OCI-LY1 (cell line): ENCODE results near the gene MRPL28.

ENCODE experiments used
- H2AFZ ChIP-seq: fragments of 200-600 bp; sonication (generic), shearing (Covaris generic); 2 replicates; pipeline ENCODE4 v1.6.0; 2014; ENCODE audit warnings: antibody characterized with exemption, mild to moderate bottlenecking, low read length
- H3F3A ChIP-seq: fragments of 200-600 bp; sonication (generic), shearing (Covaris generic); 2 replicates; pipeline ENCODE4 v1.6.0; 2014; ENCODE audit warnings: mild to moderate bottlenecking, antibody characterized with exemption, low read length, moderate library complexity; ENCODE audit not compliant: insufficient read depth
- H3K27ac ChIP-seq: fragments of 200-600 bp; sonication (generic); 2 replicates; pipeline ENCODE4 v1.5.1; 2014; ENCODE audit warnings: low read length, mixed run types, mild to moderate bottlenecking, low read depth; ENCODE audit not compliant: poor library complexity, severe bottlenecking
- H3K27me3 ChIP-seq: fragments of 200-600 bp; sonication (generic); 2 replicates; pipeline ENCODE4 v1.6.0; 2014; ENCODE audit warnings: antibody characterized with exemption, mild to moderate bottlenecking, low read length, moderate library complexity; ENCODE audit not compliant: insufficient read depth
- H3K36me3 ChIP-seq: fragments of 200-600 bp; sonication (generic); 2 replicates; pipeline ENCODE4 v1.6.1; 2014; ENCODE audit warnings: mild to moderate bottlenecking, antibody characterized with exemption, low read length, moderate library complexity, mixed read lengths; ENCODE audit not compliant: insufficient read depth
- H3K4me1 ChIP-seq: fragments of 200-600 bp; sonication (generic); 2 replicates; pipeline ENCODE4 v1.5.1; 2014; ENCODE audit warnings: mild to moderate bottlenecking, low read length, moderate library complexity; ENCODE audit not compliant: insufficient read depth, severe bottlenecking
- H3K4me2 ChIP-seq: fragments of 200-600 bp; sonication (generic), shearing (Covaris generic); 2 replicates; pipeline ENCODE4 v1.6.1; 2014; ENCODE audit warnings: low read length
- H3K4me3 ChIP-seq: fragments of 200-600 bp; sonication (generic); 2 replicates; pipeline ENCODE4 v1.5.1; 2014; ENCODE audit warnings: low read length, low read depth, mild to moderate bottlenecking, mixed read lengths; ENCODE audit not compliant: poor library complexity, severe bottlenecking
- H3K79me2 ChIP-seq: fragments of 200-600 bp; shearing (Covaris generic); 2 replicates; pipeline ENCODE4 v1.6.1; 2016; ENCODE audit warnings: mixed run types, low read length, mixed read lengths; ENCODE audit not compliant: insufficient read depth
- H3K9ac ChIP-seq: fragments of 200-600 bp; sonication (generic), shearing (Covaris generic); 2 replicates; pipeline ENCODE4 v1.6.1; 2014; ENCODE audit warnings: mild to moderate bottlenecking, low read length, mixed read lengths
- H3K9me2 ChIP-seq: fragments of 200-600 bp; sonication (generic), shearing (Covaris generic); 2 replicates; pipeline ENCODE4 v1.6.1; 2014; ENCODE audit warnings: low read depth, mild to moderate bottlenecking, low read length, mixed read lengths
- H3K9me3 ChIP-seq: fragments of 200-600 bp; shearing (Covaris generic); 2 replicates; pipeline ENCODE4 v1.6.1; 2014; ENCODE audit warnings: low read length, mixed read lengths
- H4K20me1 ChIP-seq: fragments of 200-600 bp; sonication (generic), shearing (Covaris generic); 2 replicates; pipeline ENCODE4 v1.6.0; 2016; ENCODE audit warnings: mild to moderate bottlenecking, low read length; ENCODE audit not compliant: insufficient read depth
- EZH2 ChIP-seq: fragments of 200-600 bp; sonication (generic), shearing (Covaris generic); IDR thresholded peaks from 2 replicates; pipeline ENCODE4 v1.8.0; 2017; ENCODE audit warnings: borderline replicate concordance, mixed run types, mild to moderate bottlenecking, antibody characterized with exemption, low read length, moderate library complexity, mixed read lengths
- TF ChIP-seq, protein P1 (sequence below): fragments of 200-600 bp; sonication (generic), shearing (Covaris generic); IDR thresholded peaks from 2 replicates; pipeline ENCODE4 v1.5.1; 2017; ENCODE audit warnings: mild to moderate bottlenecking, antibody characterized with exemption, low read length, moderate library complexity, mixed read lengths

The MRPL28 gene

DNA sequence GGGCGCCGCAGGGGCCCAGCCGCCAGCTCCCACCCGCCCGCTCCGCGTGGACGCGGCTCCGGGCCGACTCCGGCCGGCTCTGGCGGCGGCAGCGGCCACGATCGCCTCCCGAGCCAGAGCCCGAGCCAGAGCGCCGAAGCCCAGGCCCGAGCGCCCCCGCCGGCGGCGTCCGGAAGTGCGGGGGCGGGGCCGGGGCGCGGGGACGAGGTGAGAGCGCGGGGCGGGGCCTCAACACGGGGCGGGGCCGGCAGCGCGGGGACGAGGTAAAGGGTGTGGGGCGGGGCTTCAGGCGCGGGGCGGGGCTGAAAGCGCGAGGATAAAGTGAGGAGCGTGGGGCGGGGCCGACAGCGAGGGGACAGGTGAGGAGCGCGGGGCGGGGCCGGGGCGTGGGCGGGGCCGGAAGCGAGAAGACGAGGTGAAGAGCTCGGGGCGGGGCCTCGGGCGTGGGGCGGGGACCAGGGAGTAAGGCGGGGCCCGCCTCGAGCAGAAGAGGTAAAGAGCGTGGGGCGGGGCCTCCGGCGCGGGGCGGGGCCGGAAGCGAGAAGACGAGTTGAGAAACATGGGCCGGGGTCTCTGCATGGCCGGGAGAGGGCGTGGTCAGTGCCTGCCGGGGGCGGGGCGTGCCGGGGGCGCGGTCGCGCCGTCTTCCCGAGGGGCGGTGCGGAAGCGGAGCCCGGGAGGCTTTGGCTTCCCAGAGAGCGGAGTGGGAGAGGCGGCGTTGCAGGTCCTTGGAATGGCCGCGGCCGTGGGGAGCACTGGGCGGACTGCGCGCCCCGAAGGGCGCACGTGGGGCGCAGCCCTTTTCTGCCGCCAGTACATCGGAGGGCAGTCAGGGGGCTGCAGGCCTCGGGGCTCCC is 17.6 kb downstream of the MRPL28 start, which contains the start of gene AXIN1:
TSS of gene AXIN1 (minus strand) at position 177 of the 857 bp plus-strand sequence. CDS start 5,698 bp downstream, outside the sequence.
- Histone ChIP-seq H3K79me2 (peaks cover 12% of the 10 kb centered on the region; the same call in 1 of the 2 replicates), H4K20me1 (no peaks in the 10 kb centered on the region), H3K9me3 (no peaks in the 10 kb centered on the region), H3K4me3 (peak within 1 kb of the TSS; percentile 70), H2AFZ (no peak within 1 kb of the TSS), H3K9ac (peak within 1 kb of the TSS; percentile 78), H3K27ac (no peak within 1 kb of the TSS), H3K36me3 (peaks cover 9% of the 10 kb centered on the region; the same call in 1 of the 2 replicates), H3K4me1 (peaks cover 32% of the 10 kb centered on the region), H3K4me2 (peak within 1 kb of the TSS; percentile 79), H3F3A (no peaks in the 10 kb centered on the region), H3K9me2 (no peaks in the 10 kb centered on the region), H3K27me3 (no peaks in the 10 kb centered on the region)
- TF ChIP-seq, protein P1, sequence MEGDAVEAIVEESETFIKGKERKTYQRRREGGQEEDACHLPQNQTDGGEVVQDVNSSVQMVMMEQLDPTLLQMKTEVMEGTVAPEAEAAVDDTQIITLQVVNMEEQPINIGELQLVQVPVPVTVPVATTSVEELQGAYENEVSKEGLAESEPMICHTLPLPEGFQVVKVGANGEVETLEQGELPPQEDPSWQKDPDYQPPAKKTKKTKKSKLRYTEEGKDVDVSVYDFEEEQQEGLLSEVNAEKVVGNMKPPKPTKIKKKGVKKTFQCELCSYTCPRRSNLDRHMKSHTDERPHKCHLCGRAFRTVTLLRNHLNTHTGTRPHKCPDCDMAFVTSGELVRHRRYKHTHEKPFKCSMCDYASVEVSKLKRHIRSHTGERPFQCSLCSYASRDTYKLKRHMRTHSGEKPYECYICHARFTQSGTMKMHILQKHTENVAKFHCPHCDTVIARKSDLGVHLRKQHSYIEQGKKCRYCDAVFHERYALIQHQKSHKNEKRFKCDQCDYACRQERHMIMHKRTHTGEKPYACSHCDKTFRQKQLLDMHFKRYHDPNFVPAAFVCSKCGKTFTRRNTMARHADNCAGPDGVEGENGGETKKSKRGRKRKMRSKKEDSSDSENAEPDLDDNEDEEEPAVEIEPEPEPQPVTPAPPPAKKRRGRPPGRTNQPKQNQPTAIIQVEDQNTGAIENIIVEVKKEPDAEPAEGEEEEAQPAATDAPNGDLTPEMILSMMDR = no peak; the same call in 1 of the 2 replicates
- no peak for TF ChIP-seq EZH2

DNA sequence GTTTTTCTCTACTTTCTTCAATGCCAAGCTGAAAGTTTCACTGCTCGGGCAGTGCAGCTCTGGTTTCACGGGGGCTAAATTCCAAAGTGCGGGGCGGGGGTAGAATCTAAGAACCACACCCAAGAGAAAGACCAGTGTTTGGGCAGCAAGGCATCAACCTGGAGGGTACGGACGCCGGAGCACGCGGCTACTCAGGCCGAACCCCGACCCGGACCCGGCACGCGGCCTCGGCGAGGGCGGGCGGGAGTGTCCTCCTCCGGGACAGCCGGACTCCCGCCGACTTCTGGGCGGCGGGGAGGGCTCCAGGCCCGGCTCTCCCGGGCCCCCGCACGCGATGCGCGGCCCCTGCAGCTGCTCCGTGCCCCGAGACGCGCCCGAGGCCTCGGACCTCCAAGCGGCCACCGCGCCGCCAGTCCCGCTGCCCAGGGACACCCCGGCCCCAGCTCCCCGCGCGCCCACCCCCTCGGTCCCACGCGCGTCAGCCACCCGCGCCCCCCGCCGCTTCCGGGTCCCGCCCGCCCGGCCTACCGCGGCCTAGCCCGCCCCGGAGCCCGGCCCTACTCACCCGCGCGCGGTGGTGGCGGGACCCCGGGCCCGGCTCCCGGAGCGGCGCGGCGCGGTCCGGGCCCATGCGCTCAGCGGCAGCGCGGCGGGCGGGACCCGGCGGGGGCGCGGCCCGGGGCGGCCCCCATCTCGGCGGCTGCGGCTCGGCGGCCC is 18.4 kb downstream of the MRPL28 start:
- Histone ChIP-seq H4K20me1 (no peaks in the 10 kb centered on the region), H3K9ac (peak overlapping the region; percentile 78), H3K27ac (no peak overlapping the region), H3K9me3 (no peaks in the 10 kb centered on the region), H3K4me3 (peak overlapping the region; percentile 70), H2AFZ (no peak overlapping the region), H3K4me2 (peak overlapping the region; percentile 79), H3K27me3 (no peaks in the 10 kb centered on the region), H3K79me2 (peaks cover 20% of the 10 kb centered on the region; the same call in 1 of the 2 replicates), H3K9me2 (no peaks in the 10 kb centered on the region), H3K4me1 (peaks cover 32% of the 10 kb centered on the region), H3K36me3 (peaks cover 17% of the 10 kb centered on the region; the same call in 1 of the 2 replicates), H3F3A (no peaks in the 10 kb centered on the region)
- TF ChIP-seq, protein P1 = no peak
- no peak for TF ChIP-seq EZH2

DNA sequence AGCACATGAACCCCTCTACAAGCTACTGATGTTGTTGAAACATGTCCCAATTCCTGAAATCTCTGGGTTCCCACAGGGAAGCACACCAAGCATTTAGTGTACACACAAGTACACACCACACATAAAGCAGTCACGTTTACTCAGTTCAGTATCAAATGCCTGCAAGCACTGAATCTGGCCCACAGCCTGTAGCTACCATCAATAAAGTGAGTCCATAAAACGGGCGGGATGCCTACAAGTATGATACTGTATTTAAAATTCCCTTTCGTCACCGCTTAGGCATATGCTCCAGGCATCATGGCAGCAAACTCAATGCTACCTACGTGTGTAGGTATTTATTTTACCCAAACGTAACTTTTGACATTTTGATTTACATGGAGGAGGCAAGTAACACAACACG is 20.1 kb downstream of the MRPL28 start:
- TF ChIP-seq EZH2 = no peak
- TF ChIP-seq, protein P1 = no peak
- Histone ChIP-seq H3K9me3 (no peaks in the 10 kb centered on the region), H3K4me1 (peaks cover 32% of the 10 kb centered on the region), H3K9me2 (no peaks in the 10 kb centered on the region), H3K79me2 (peaks cover 23% of the 10 kb centered on the region; the same call in 1 of the 2 replicates), H3F3A (no peaks in the 10 kb centered on the region), H3K27me3 (no peaks in the 10 kb centered on the region), H3K36me3 (peaks cover 34% of the 10 kb centered on the region), H3K4me3 (no peak overlapping the region), H3K27ac (peak overlapping the region; percentile 49), H4K20me1 (no peaks in the 10 kb centered on the region), H2AFZ (no peak overlapping the region), H3K9ac (peak overlapping the region; percentile 5; the same call in 1 of the 2 replicates), H3K4me2 (peak overlapping the region; percentile 49; the same call in 1 of the 2 replicates)
